CD4-positive, alpha-beta T cell (primary cell): ENCODE measurements around the gene CATSPER1. TPM values are rescaled to one million over a fixed set of nuclear protein-coding genes. Genes with fewer than 3 reads are reported as not detected.

ENCODE experiments used
- ATAC-seq: fragments of 200-7000 bp; cut with Tn5 transposase; one replicate; pipeline ENCODE4 v1.10.0; 2022; ENCODE audit warnings: mild to moderate bottlenecking; ENCODE audit not compliant: poor library complexity
- CTCF ChIA-PET: fragments of 350-600 bp; sonication (Branson Sonifier 250); formaldehyde crosslinking; loops from one replicate; lab custom pipeline; 2021; ENCODE audit warnings: antibody characterized with exemption, inconsistent platforms; lab: Charles Lee
- POLR2A ChIA-PET: fragments of 350-600 bp; sonication (Branson Sonifier 250); formaldehyde crosslinking; loops from one replicate; lab custom pipeline; 2021; ENCODE audit warnings: antibody characterized with exemption, inconsistent platforms; lab: Charles Lee
- DNase-seq, 14 experiments: peaks; one replicate each; pipeline ENCODE4 v3.0.0-alpha.2; 2013 to 2020; ENCODE audit warnings: mixed read lengths in 2 of 14
- H3K27ac ChIP-seq, 2 donors: one replicate each; pipeline versions ENCODE4 v1.5.1 to v1.7.0; 2013; ENCODE audit warnings: low read length in 2 of 2, low read depth in 1 of 2, mild to moderate bottlenecking in 1 of 2
- H3K27me3 ChIP-seq, 2 experiments: 1 replicate in 1 of 2; 2 replicates in 1 of 2; pipeline versions ENCODE4 v1.6.1 to v1.7.0; 2013; ENCODE audit warnings: low read length in 2 of 2, control low read depth in 1 of 2, mild to moderate bottlenecking in 1 of 2, moderate library complexity in 1 of 2; ENCODE audit not compliant: insufficient read depth in 2 of 2, control insufficient read depth in 1 of 2
- H3K36me3 ChIP-seq: one replicate; pipeline ENCODE4 v1.6.1; 2013; ENCODE audit warnings: low read length, control low read depth; ENCODE audit not compliant: insufficient read depth
- H3K4me1 ChIP-seq: one replicate; pipeline ENCODE4 v1.6.1; 2013; ENCODE audit warnings: low read length, control low read depth; ENCODE audit not compliant: insufficient read depth
- H3K4me3 ChIP-seq: one replicate; pipeline ENCODE4 v1.5.1; 2013; ENCODE audit warnings: mild to moderate bottlenecking, low read length, moderate library complexity
- H3K9me3 ChIP-seq, 2 experiments: 1 replicate in 1 of 2; 2 replicates in 1 of 2; pipeline versions ENCODE4 v1.6.1 to v1.7.0; 2013; ENCODE audit warnings: low read length in 2 of 2, mild to moderate bottlenecking in 2 of 2, control low read depth in 1 of 2, moderate library complexity in 1 of 2; ENCODE audit not compliant: control insufficient read depth in 1 of 2, insufficient read depth in 1 of 2
- H3K27ac Mint-ChIP-seq: one replicate; pipeline ENCODE4 v1.8.0; 2020; ENCODE audit warnings: mixed read lengths
- H3K27me3 Mint-ChIP-seq: one replicate; pipeline ENCODE4 v1.8.0; 2021; ENCODE audit warnings: mixed read lengths
- H3K36me3 Mint-ChIP-seq: one replicate; pipeline ENCODE4 v1.8.0; 2021; ENCODE audit warnings: low read depth, mixed read lengths
- H3K4me1 Mint-ChIP-seq: one replicate; pipeline ENCODE4 v1.8.0; 2021; ENCODE audit warnings: low read depth, mixed read lengths
- H3K4me3 Mint-ChIP-seq: one replicate; pipeline ENCODE4 v1.8.0; 2020; ENCODE audit warnings: mild to moderate bottlenecking, mixed read lengths
- H3K9me3 Mint-ChIP-seq: one replicate; pipeline ENCODE4 v1.8.0; 2020; ENCODE audit warnings: mixed read lengths
- CTCF ChIP-seq: fragments of 200-600 bp; IDR thresholded peaks from one replicate; pipeline ENCODE4 v1.8.0; 2022; ENCODE audit warnings: antibody characterized with exemption, mild to moderate bottlenecking
- intact Hi-C, 2 experiments: fragments of 100-400 bp; cut with DNase I in 1 of 2; cut with micrococcal nuclease in 1 of 2; formaldehyde crosslinking; loops; one replicate each; pipeline versions ENCODE4 v1.15.1 to v1.9.0; 2023 to 2025; cut with DNase I, micrococcal nuclease
- total RNA-seq, 174 experiments: library from RNA in 2 of 174; stranded (reverse) in 2 of 174; gene quantifications; one replicate each; pipeline ENCODE4 v1.2.3 and lab custom pipeline; 2021 to 2026

CATSPER1 gene
- total RNA-seq, 2 experiments from 2014 or later = not detected

- peak; percentile 98 for ATAC-seq
- Mint-ChIP-seq H3K4me3 (no peak overlapping the region), H3K9me3 (no peaks in the 10 kb centered on the region), H3K27ac (no peak overlapping the region), H3K27me3 (peaks cover 5% of the 10 kb centered on the region), H3K36me3 (no peaks in the 10 kb centered on the region), H3K4me1 (peaks cover 17% of the 10 kb centered on the region)
- intact Hi-C loops = loop anchor here in 1 of 2 experiments (10.0 kb wide), 1 partner anchor 330 kb away; the partner anchor contains the start of gene KAT5
- peaks cover 26% of the 10 kb centered on the region for H3K4me1 ChIP-seq
- TF ChIP-seq CTCF = peak; percentile 91
- peak; percentile 72 to 92 (median 82) for DNase-seq
- H3K27me3 ChIP-seq = no peaks in the 10 kb centered on the region
- no peak overlapping the region for H3K27ac ChIP-seq
- H3K36me3 ChIP-seq = no peaks in the 10 kb centered on the region
- H3K9me3 ChIP-seq = no peaks in the 10 kb centered on the region
- ChIA-PET CTCF (interaction anchor here (0.7 to 3.0 kb wide), 13 partner anchors 8 to 334 kb away, joined by 3 to 14 read pairs (median 4); partner anchors contain the start of gene KAT5), POLR2A (interaction anchor here (0.7 to 1.2 kb wide), 5 partner anchors 36 to 333 kb away, joined by 3 to 8 read pairs (median 6); partner anchors contain the start of genes BANF1, CCDC85B, KAT5 and RIN1)
- H3K4me3 ChIP-seq = no peak overlapping the region
Measured at GRCh38 chr11:66045177-66045639, 18.9 kb upstream of the CATSPER1 start.

GRCh38 chr11:66044757-66045156 is 18.5 kb upstream of the CATSPER1 start:
- Mint-ChIP-seq H3K4me3 (no peak overlapping the region), H3K27me3 (peaks cover 5% of the 10 kb centered on the region), H3K9me3 (no peaks in the 10 kb centered on the region), H3K36me3 (no peaks in the 10 kb centered on the region), H3K27ac (no peak overlapping the region), H3K4me1 (peaks cover 17% of the 10 kb centered on the region)
- ChIA-PET POLR2A (interaction anchor here (0.7 to 1.2 kb wide), 6 partner anchors 25 to 333 kb away, joined by 3 to 8 read pairs (median 4); partner anchors contain the start of genes BANF1, CCDC85B, KAT5 and PACS1), CTCF (interaction anchor here (0.7 to 3.0 kb wide), 12 partner anchors 9 to 333 kb away, joined by 3 to 14 read pairs (median 4); partner anchors contain the start of gene KAT5)
- Histone ChIP-seq H3K36me3 (no peaks in the 10 kb centered on the region), H3K4me3 (no peak overlapping the region), H3K27ac (no peak overlapping the region), H3K27me3 (no peaks in the 10 kb centered on the region), H3K4me1 (peaks cover 26% of the 10 kb centered on the region), H3K9me3 (no peaks in the 10 kb centered on the region)
- DNase-seq (peak in 3 of 14 experiments; percentile 20 to 59 (median 24)), ATAC-seq (peak; percentile 11)
- no peak for TF ChIP-seq CTCF
- intact Hi-C loops = loop anchor here in 1 of 2 experiments (10.0 kb wide), 1 partner anchor 330 kb away; the partner anchor contains the start of gene KAT5

GRCh38 chr11:66042996-66043906 is 17.0 kb upstream of the CATSPER1 start:
- H3K27ac ChIP-seq = no peak overlapping the region
- no peaks in the 10 kb centered on the region for H3K27me3 Mint-ChIP-seq
- no peaks in the 10 kb centered on the region for H3K9me3 ChIP-seq
- ATAC-seq (no peak), DNase-seq (peak in 1 of 14 experiments; percentile 33)
- no peak overlapping the region for H3K4me3 Mint-ChIP-seq
- H3K27me3 ChIP-seq = no peaks in the 10 kb centered on the region
- no peak overlapping the region for H3K27ac Mint-ChIP-seq
- CTCF ChIA-PET = interaction anchor here (1.6 to 3.0 kb wide), 2 partner anchors 9 to 21 kb away, joined by 3 to 14 read pairs; partner anchors contain the start of gene SF3B2
- H3K4me1 ChIP-seq = peaks cover 13% of the 10 kb centered on the region
- no peaks in the 10 kb centered on the region for H3K36me3 Mint-ChIP-seq
- H3K9me3 Mint-ChIP-seq = no peaks in the 10 kb centered on the region
- peaks cover 11% of the 10 kb centered on the region for H3K4me1 Mint-ChIP-seq
- H3K4me3 ChIP-seq = no peak overlapping the region
- H3K36me3 ChIP-seq = no peaks in the 10 kb centered on the region
- POLR2A ChIA-PET = no interaction called here
- TF ChIP-seq CTCF = no peak
- intact Hi-C loops = loop anchor here in 1 of 2 experiments (10.0 kb wide), 1 partner anchor 328 kb away; the partner anchor contains the start of gene KAT5
